Testis (tissue), 3 donors: ENCODE data around the gene ENTHD1. TPM values are rescaled to one million over a fixed set of nuclear protein-coding genes. Genes with fewer than 3 reads are reported as not detected.

Source experiments
- DNase-seq: peaks from one replicate; pipeline ENCODE4 v3.0.0-alpha.2; 2019
- H3K27ac ChIP-seq, 2 donors: fragments of 200-600 bp; sonication (generic); one replicate each; pipeline ENCODE4 v1.5.1; 2019
- H3K27me3 ChIP-seq: fragments of 200-600 bp; sonication (generic); one replicate; pipeline ENCODE4 v1.5.1; 2019
- H3K36me3 ChIP-seq: fragments of 200-600 bp; sonication (generic); one replicate; pipeline ENCODE4 v1.5.1; 2017; ENCODE audit warnings: low read depth; ENCODE audit errors: missing control alignments
- H3K4me1 ChIP-seq: fragments of 200-600 bp; sonication (generic); one replicate; pipeline ENCODE4 v1.5.1; 2019
- H3K4me3 ChIP-seq, 2 donors: fragments of 200-600 bp; sonication (generic); one replicate each; pipeline ENCODE4 v1.5.1; 2017 to 2019
- H3K9me3 ChIP-seq: fragments of 200-600 bp; sonication (generic); one replicate; pipeline ENCODE4 v1.5.1; 2017
- POLR2A ChIP-seq: fragments of 450-650 bp; IDR thresholded peaks from one replicate; pipeline ENCODE4 v1.6.1; 2017; ENCODE audit warnings: antibody characterized with exemption, mild to moderate bottlenecking, moderate library complexity
- WGBS, 2 donors: methylation state at CpG; one replicate each; pipeline ENCODE4 v1.1.5; 2018; 5-methylcytosine and 5-hydroxymethylcytosine counted together
- intact Hi-C: fragments of 100-400 bp; cut with DNase I; formaldehyde crosslinking; loops from one replicate; pipeline ENCODE4 v1.15.1; 2023; ENCODE audit warnings: low total_unique reads
- polyA plus RNA-seq: library from polyadenylated mRNA; stranded (reverse); fragments of 350-450 nt; fragmentation: Illumina TruSeq; extraction: RNeasy Lipid Tissue Mini Kit (QIAGEN cat#74804); gene quantifications from one replicate; pipeline ENCODE4 v1.2.3, GENCODE V29; 2014; ENCODE audit warnings: low read depth, low replicate concordance; ENCODE audit not compliant: insufficient read depth
- total RNA-seq, 2 donors: library from RNA; depleted of rRNA; stranded (reverse); fragments of >200 nt; gene quantifications; one replicate each; pipeline ENCODE4 v1.2.3, GENCODE V29; 2016
- TF ChIP-seq, protein P1 (sequence below), 3 experiments: fragments of 450-650 bp in 2 of 3; fragments of 200-600 bp in 1 of 3; sonication (generic) in 1 of 3; IDR thresholded peaks; one replicate each; pipeline ENCODE4 v1.5.1; 2016 to 2019; ENCODE audit warnings: antibody characterized with exemption in 3 of 3, mild to moderate bottlenecking in 2 of 3, moderate library complexity in 1 of 3

ENTHD1 gene
- total and polyA plus RNA-seq, 3 donors from 2014 or later: 10.9 to 21.1 (median 12.0) TPM

DNA sequence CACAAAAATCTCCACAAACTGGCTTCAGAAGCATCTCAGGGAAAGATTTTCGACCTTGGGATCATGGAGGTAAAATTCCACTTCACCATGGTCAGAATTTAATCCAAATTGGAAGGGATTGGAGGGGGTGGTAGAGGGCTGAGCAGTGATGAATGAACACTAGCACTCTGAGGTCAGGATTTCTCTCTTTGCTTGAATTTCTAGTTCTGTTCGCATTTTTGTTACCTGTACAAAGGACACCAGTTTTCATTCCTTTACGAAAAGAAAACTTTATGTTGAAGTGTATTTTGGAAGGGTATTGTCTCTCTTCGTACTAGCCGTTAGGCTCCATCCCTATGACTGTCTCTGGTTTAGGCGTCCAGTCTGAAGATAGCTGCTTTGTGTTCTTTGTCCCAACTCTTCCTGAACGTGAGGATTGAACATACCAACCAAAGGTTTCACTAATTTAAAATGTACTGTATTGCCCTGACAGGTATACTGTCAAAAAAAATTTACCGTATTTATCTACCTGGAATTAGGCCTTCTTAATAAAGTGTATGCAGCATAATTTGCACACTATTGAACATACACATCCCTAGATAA, 8.1 kb upstream of the ENTHD1 start:
- no peaks in the 10 kb centered on the region for H3K36me3 ChIP-seq
- no peak for DNase-seq
- TF ChIP-seq, protein P1, sequence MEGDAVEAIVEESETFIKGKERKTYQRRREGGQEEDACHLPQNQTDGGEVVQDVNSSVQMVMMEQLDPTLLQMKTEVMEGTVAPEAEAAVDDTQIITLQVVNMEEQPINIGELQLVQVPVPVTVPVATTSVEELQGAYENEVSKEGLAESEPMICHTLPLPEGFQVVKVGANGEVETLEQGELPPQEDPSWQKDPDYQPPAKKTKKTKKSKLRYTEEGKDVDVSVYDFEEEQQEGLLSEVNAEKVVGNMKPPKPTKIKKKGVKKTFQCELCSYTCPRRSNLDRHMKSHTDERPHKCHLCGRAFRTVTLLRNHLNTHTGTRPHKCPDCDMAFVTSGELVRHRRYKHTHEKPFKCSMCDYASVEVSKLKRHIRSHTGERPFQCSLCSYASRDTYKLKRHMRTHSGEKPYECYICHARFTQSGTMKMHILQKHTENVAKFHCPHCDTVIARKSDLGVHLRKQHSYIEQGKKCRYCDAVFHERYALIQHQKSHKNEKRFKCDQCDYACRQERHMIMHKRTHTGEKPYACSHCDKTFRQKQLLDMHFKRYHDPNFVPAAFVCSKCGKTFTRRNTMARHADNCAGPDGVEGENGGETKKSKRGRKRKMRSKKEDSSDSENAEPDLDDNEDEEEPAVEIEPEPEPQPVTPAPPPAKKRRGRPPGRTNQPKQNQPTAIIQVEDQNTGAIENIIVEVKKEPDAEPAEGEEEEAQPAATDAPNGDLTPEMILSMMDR (IDR thresholded peaks at IDR 0.05): no peak
- no peak for TF ChIP-seq POLR2A
- H3K9me3 ChIP-seq: no peaks in the 10 kb centered on the region
- no peaks in the 10 kb centered on the region for H3K27me3 ChIP-seq
- intact Hi-C loops: no loop called here
- 89 to 92% methylated on average over 8 of the region's 8 CpGs for WGBS, 2 donors
- no peak overlapping the region for H3K4me3 ChIP-seq
- H3K4me1 ChIP-seq: peaks cover 8% of the 10 kb centered on the region
- no peak overlapping the region for H3K27ac ChIP-seq

DNA sequence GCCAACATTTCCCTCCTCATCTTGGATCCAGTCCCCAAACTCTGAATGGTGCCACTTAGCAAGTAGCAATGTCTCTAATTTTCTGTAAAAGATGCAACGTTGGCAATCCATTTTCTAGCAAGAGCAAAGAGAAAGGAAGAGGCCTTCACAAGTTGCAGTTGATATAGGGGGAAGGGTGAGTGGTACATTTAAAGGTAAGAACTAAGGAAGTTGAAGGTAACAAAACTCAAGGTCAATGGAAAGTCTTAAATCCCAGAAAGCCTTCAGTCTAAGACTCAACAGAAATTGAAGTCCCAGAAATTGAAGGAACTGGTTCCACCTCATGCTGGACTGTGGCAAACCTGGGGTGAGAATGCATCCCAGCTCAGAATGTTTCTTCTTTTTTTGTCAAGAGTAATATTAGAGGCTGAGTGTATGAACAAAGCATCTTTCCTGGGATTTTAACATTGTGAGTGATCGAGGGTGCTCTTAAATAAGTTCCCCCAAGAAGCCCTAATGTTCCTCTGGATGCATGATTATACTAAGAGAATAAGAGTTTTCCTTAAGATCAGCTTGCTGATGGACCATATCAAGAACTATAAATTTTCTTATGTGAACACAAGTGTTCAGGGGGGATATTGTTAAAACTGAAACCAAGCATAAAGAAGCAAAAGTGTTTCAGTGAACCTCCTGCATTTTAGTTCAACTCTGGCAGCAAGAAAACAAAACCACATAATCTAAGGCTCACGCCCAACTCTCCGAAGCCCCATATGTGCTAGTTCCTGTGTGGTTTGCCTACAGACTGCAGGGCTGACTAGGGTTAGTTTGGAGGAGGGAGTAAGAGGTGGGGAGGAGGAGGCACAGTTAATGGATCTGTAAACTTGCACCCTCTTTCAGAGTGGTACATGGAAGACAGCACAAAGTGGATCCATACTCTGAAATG, 7.0 kb upstream of the ENTHD1 start, which contains the start of gene GRAP2:
Gene GRAP2, plus strand, starts transcription at position 779 of the 922 bp plus-strand sequence. CDS start 46,023 bp downstream, outside the sequence.
- intact Hi-C loops: no loop called here
- no peaks in the 10 kb centered on the region for H3K27me3 ChIP-seq
- H3K9me3 ChIP-seq: no peaks in the 10 kb centered on the region
- H3K4me3 ChIP-seq: no peak within 1 kb of the TSS
- DNase-seq: no peak
- H3K4me1 ChIP-seq: peaks cover 10% of the 10 kb centered on the region
- H3K27ac ChIP-seq: no peak within 1 kb of the TSS
- WGBS, 2 donors: 77 to 90% methylated on average over 4 of the region's 4 CpGs
- H3K36me3 ChIP-seq: no peaks in the 10 kb centered on the region
- no peak for TF ChIP-seq POLR2A
- TF ChIP-seq, protein P1 (IDR thresholded peaks at IDR 0.05): no peak

DNA sequence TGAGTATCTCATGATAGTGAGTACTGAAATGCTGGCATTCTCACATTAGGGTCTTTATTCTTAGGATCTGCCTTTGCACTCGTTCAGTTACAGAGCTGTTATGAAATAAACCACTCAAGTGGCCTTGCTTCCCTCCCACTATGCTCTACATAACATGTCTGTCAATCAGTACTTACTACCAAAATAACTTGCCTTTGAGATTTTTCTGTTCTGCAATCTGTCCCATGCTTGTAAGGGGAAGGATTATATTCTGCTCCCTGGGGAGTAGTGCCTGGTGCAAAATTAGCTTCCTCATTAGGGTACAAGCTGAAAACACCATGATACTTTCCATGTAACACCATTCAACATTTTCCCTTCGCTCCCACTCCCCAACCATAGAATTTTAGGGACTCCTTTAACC, 5.4 kb upstream of the ENTHD1 start:
- 45 to 59% methylated on average over 2 of the region's 2 CpGs for WGBS, 2 donors
- Histone ChIP-seq H3K4me1 (peaks cover 12% of the 10 kb centered on the region), H3K27me3 (no peaks in the 10 kb centered on the region), H3K4me3 (no peak overlapping the region), H3K36me3 (no peaks in the 10 kb centered on the region), H3K9me3 (no peaks in the 10 kb centered on the region), H3K27ac (no peak overlapping the region)
- TF ChIP-seq, protein P1 (IDR thresholded peaks at IDR 0.05): no peak
- TF ChIP-seq POLR2A: no peak
- intact Hi-C loops: no loop called here
- no peak for DNase-seq

DNA sequence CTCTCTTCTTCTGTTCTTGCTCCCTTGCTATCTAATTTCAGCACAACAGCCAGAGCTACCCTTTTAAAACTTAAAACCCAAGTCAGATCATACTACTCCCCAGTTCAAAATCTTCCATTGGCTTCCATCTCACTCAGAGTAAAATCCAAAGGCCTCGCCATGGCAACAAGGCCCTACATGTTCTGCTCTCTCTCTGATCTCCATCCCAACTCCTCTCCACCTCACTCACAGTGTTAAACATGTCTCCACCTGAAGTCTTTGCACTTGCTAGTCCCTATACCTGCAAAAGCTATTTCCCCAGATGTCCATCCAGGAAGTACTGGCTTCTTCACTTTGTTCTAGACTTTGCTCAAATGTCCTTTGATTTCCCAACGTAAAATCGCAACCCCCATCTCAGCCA, 4.3 kb upstream of the ENTHD1 start:
- H3K27me3 ChIP-seq: no peaks in the 10 kb centered on the region
- no peak overlapping the region for H3K4me3 ChIP-seq
- WGBS, 2 donors: 90 to 94% methylated on average over 3 of the region's 3 CpGs
- peaks cover 12% of the 10 kb centered on the region for H3K4me1 ChIP-seq
- TF ChIP-seq, protein P1 (IDR thresholded peaks at IDR 0.05): no peak
- no peak for TF ChIP-seq POLR2A
- H3K27ac ChIP-seq: no peak overlapping the region
- intact Hi-C loops: no loop called here
- H3K9me3 ChIP-seq: no peaks in the 10 kb centered on the region
- DNase-seq: no peak
- H3K36me3 ChIP-seq: no peaks in the 10 kb centered on the region
